Ectodermal cell (in vitro differentiated cells): ENCODE results near the gene NRDC.

Experiments used
- H3K27ac ChIP-seq: 2 replicates; pipeline ENCODE4 v1.7.0; 2013; ENCODE audit warnings: mild to moderate bottlenecking, low read depth, low read length; ENCODE audit not compliant: insufficient read depth, poor library complexity, severe bottlenecking
- H3K27me3 ChIP-seq: 2 replicates; pipeline ENCODE4 v1.7.0; 2013; ENCODE audit warnings: mild to moderate bottlenecking, low read length; ENCODE audit not compliant: insufficient read depth, control insufficient read depth, poor library complexity, severe bottlenecking
- H3K36me3 ChIP-seq: one replicate; pipeline ENCODE4 v1.7.0; 2013; ENCODE audit warnings: low read length; ENCODE audit not compliant: control insufficient read depth, insufficient read depth
- H3K4me1 ChIP-seq: one replicate; pipeline ENCODE4 v1.7.0; 2013; ENCODE audit warnings: low read length; ENCODE audit not compliant: control insufficient read depth, insufficient read depth
- H3K4me3 ChIP-seq: 2 replicates; pipeline ENCODE4 v1.7.0; 2013; ENCODE audit warnings: low read depth, low read length, control low read depth; ENCODE audit not compliant: insufficient read depth
- H3K9me3 ChIP-seq: 2 replicates; pipeline ENCODE4 v1.7.0; 2013; ENCODE audit warnings: mild to moderate bottlenecking, low read length, moderate library complexity; ENCODE audit not compliant: control insufficient read depth
- WGBS, 2 experiments: methylation state at CpG; one replicate each; pipeline ENCODE4 v1.1.7; 2013; ENCODE audit warnings: missing lambda C conversion rate in 2 of 2; 5-methylcytosine and 5-hydroxymethylcytosine counted together

Gene NRDC

GRCh38 chr1:51752073-51752948 lies 126.2 kb downstream of the NRDC start:
- Histone ChIP-seq H3K36me3 (peaks cover 10% of the 10 kb centered on the region), H3K4me3 (no peak overlapping the region), H3K9me3 (no peaks in the 10 kb centered on the region), H3K4me1 (no peaks in the 10 kb centered on the region), H3K27me3 (no peaks in the 10 kb centered on the region), H3K27ac (no peak overlapping the region)
- 89 to 92% methylated on average over 11 of the region's 11 CpGs for WGBS, 2 experiments

- no peaks in the 10 kb centered on the region for H3K9me3 ChIP-seq
- H3K27me3 ChIP-seq = no peaks in the 10 kb centered on the region
- H3K36me3 ChIP-seq = peaks cover 10% of the 10 kb centered on the region
- H3K4me1 ChIP-seq = no peaks in the 10 kb centered on the region
- no peak overlapping the region for H3K27ac ChIP-seq
- 89 to 93% methylated on average over 1 of the region's 1 CpG for WGBS, 2 experiments
- H3K4me3 ChIP-seq = no peak overlapping the region
Observed at GRCh38 chr1:51750729-51751128, 127.8 kb downstream of the NRDC start.

- Histone ChIP-seq H3K9me3 (no peaks in the 10 kb centered on the region), H3K27me3 (no peaks in the 10 kb centered on the region), H3K36me3 (peaks cover 10% of the 10 kb centered on the region), H3K4me3 (no peak overlapping the region), H3K27ac (no peak overlapping the region), H3K4me1 (no peaks in the 10 kb centered on the region)
- WGBS, 2 experiments = no CpG with 5 or more reads among the region's 3 CpGs
Observed at GRCh38 chr1:51750218-51750617, 128.3 kb downstream of the NRDC start.

- Histone ChIP-seq H3K27me3 (no peaks in the 10 kb centered on the region), H3K27ac (no peak overlapping the region), H3K36me3 (peaks cover 10% of the 10 kb centered on the region), H3K9me3 (no peaks in the 10 kb centered on the region), H3K4me3 (no peak overlapping the region), H3K4me1 (no peaks in the 10 kb centered on the region)
- 97 to 100% methylated on average over 3 of the region's 3 CpGs for WGBS, 2 experiments
Observed at GRCh38 chr1:51749151-51749550, 129.4 kb downstream of the NRDC start.

- Histone ChIP-seq H3K4me3 (no peak overlapping the region), H3K4me1 (no peaks in the 10 kb centered on the region), H3K27ac (no peak overlapping the region), H3K36me3 (no peaks in the 10 kb centered on the region), H3K9me3 (no peaks in the 10 kb centered on the region), H3K27me3 (no peaks in the 10 kb centered on the region)
Observed at GRCh38 chr1:51745304-51745570, 133.3 kb downstream of the NRDC start.

- WGBS, 2 experiments = 86 to 93% methylated on average over 4 of the region's 4 CpGs
- no peaks in the 10 kb centered on the region for H3K9me3 ChIP-seq
- H3K4me3 ChIP-seq = no peak overlapping the region
- no peaks in the 10 kb centered on the region for H3K4me1 ChIP-seq
- H3K27me3 ChIP-seq = no peaks in the 10 kb centered on the region
- H3K36me3 ChIP-seq = no peaks in the 10 kb centered on the region
- H3K27ac ChIP-seq = no peak overlapping the region
Observed at GRCh38 chr1:51744506-51745303, 133.8 kb downstream of the NRDC start.

GRCh38 chr1:51741121-51741681 lies 137.3 kb downstream of the NRDC start:
- 80% methylated on average over 1 of the region's 1 CpG; no CpG with 5 or more reads in 1 of the 2 experiments for WGBS, 2 experiments
- Histone ChIP-seq H3K27ac (no peak overlapping the region), H3K4me3 (no peak overlapping the region), H3K36me3 (no peaks in the 10 kb centered on the region), H3K27me3 (no peaks in the 10 kb centered on the region), H3K4me1 (no peaks in the 10 kb centered on the region), H3K9me3 (no peaks in the 10 kb centered on the region)

GRCh38 chr1:51740652-51741051 lies 137.9 kb downstream of the NRDC start:
- no peaks in the 10 kb centered on the region for H3K4me1 ChIP-seq
- H3K27ac ChIP-seq = no peak overlapping the region
- WGBS, 2 experiments = 92 to 94% methylated on average over 3 of the region's 3 CpGs
- H3K27me3 ChIP-seq = no peaks in the 10 kb centered on the region
- H3K9me3 ChIP-seq = no peaks in the 10 kb centered on the region
- no peaks in the 10 kb centered on the region for H3K36me3 ChIP-seq
- no peak overlapping the region for H3K4me3 ChIP-seq
